Astrocyte of the spinal cord (primary cell): ENCODE measurements around the gene AXIN1.
A peak's percentile ranks its signal among the peaks of the same experiment; 100 is the strongest.

Source experiments
- DNase-seq: peaks from one replicate; pipeline ENCODE4 v3.0.0; 2011; ENCODE audit warnings: low read depth, low spot score
- H3K4me3 ChIP-seq: 2 replicates; pipeline ENCODE4 v1.5.1; 2011; ENCODE audit warnings: low read depth, mild to moderate bottlenecking, low read length, moderate library complexity
- CTCF ChIP-seq: IDR thresholded peaks from 2 replicates; pipeline ENCODE4 v1.5.1; 2012; ENCODE audit warnings: low read depth, mild to moderate bottlenecking, low read length, inconsistent platforms
- in situ Hi-C: cut with HindIII; loops from 2 replicates; pipeline ENCODE4 v1.10.0; 2017; ENCODE audit warnings: low sequenced_read_pairs

AXIN1 gene

GRCh38 chr16:279531-279930 is 73.0 kb downstream of the AXIN1 start:
- no peak for DNase-seq
- TF ChIP-seq CTCF, result no peak
- H3K4me3 ChIP-seq, result no peak overlapping the region
- in situ Hi-C loops, result no loop called here

GRCh38 chr16:278863-279366 is 73.6 kb downstream of the AXIN1 start:
- in situ Hi-C loops, result no loop called here
- no peak overlapping the region for H3K4me3 ChIP-seq
- no peak for DNase-seq
- no peak for TF ChIP-seq CTCF

- DNase-seq, result no peak
- TF ChIP-seq CTCF, result no peak
- H3K4me3 ChIP-seq, result no peak overlapping the region
- in situ Hi-C loops, result no loop called here
These were observed 76.0 kb downstream of the AXIN1 start for GRCh38 chr16:276426-277077.

- no peak for TF ChIP-seq CTCF
These were observed 76.7 kb downstream of the AXIN1 start, which contains the start of gene RGS11 for GRCh38 chr16:275786-276232. Gene RGS11 (minus strand): TSS chr16:275944. CDS start chr16:275911, 33 bp downstream.

GRCh38 chr16:275041-275641 is 77.4 kb downstream of the AXIN1 start:
- in situ Hi-C loops, result no loop called here
- no peak for TF ChIP-seq CTCF
- DNase-seq, result no peak
- peak overlapping the region; percentile 25 for H3K4me3 ChIP-seq

More at GRCh38 chr16:275786-276232, 76.7 kb downstream of the AXIN1 start, which contains the start of gene RGS11:
- peak within 1 kb of the TSS; percentile 25 for H3K4me3 ChIP-seq
- in situ Hi-C loops, result no loop called here
- DNase-seq, result no peak

- in situ Hi-C loops, result no loop called here
- H3K4me3 ChIP-seq, result no peak overlapping the region
- DNase-seq, result no peak
- no peak for TF ChIP-seq CTCF
These were observed 78.7 kb downstream of the AXIN1 start for GRCh38 chr16:273547-274421.
